ENCODE results near the gene SLC39A7. TPM values are rescaled to one million over a fixed set of nuclear protein-coding genes. Genes with fewer than 3 reads are reported as not detected.

SLC39A7 gene
- total and polyA plus RNA-seq, 2 of the 13 experiments (the other 11 are each of a cell fraction or from before 2014, with no cell fraction given): 142 to 229 TPM

GRCh38 chr6:33208091-33208967 is 7.7 kb downstream of the SLC39A7 start, which contains the start of gene RING1 (continued):
- no peak for TF ChIP-seq ZNF276 (CRISPR knock-in tag; IDR thresholded peaks at IDR 0.05; ENCODE audit: low read depth)
- TF ChIP-seq CHCHD3 (CRISPR knock-in tag; IDR thresholded peaks at IDR 0.05): peak; percentile 59; the same call in 1 of the 2 replicates
- peak; percentile 69; the same call in 1 of the 2 replicates for TF ChIP-seq ZNF792 (CRISPR knock-in tag; IDR thresholded peaks at IDR 0.05)
- TF ChIP-seq MTA1 (CRISPR knock-in tag; IDR thresholded peaks at IDR 0.05; ENCODE audit: borderline replicate concordance): peak; percentile 99; the same call in 1 of the 2 replicates
- TF ChIP-seq ZNF800 (CRISPR knock-in tag; IDR thresholded peaks at IDR 0.05): peak; percentile 53; the same call in 1 of the 2 replicates
- TF ChIP-seq RAD21 (CRISPR knock-in tag; IDR thresholded peaks at IDR 0.05): peak; percentile 44; the same call in 1 of the 2 replicates
- TF ChIP-seq ZNF703 (CRISPR knock-in tag; IDR thresholded peaks at IDR 0.05; ENCODE audit: borderline replicate concordance): no peak
- TF ChIP-seq ZNF704 (CRISPR knock-in tag; IDR thresholded peaks at IDR 0.05; ENCODE audit: borderline replicate concordance): no peak
- peak; percentile 82 for TF ChIP-seq KAT8 (CRISPR knock-in tag; IDR thresholded peaks at IDR 0.05)
- peak; percentile 54; the same call in 1 of the 2 replicates for TF ChIP-seq ELF4 (CRISPR knock-in tag; IDR thresholded peaks at IDR 0.05; ENCODE audit: borderline replicate concordance)
- no peak for TF ChIP-seq RCOR2 (CRISPR knock-in tag; IDR thresholded peaks at IDR 0.05)
- peak; percentile 73; the same call in 1 of the 2 replicates for TF ChIP-seq ATF1 (CRISPR knock-in tag; IDR thresholded peaks at IDR 0.05)
- TF ChIP-seq SRSF9 (IDR thresholded peaks at IDR 0.05; ENCODE audit: borderline replicate concordance, insufficient read depth, low read depth, low read length, poor library complexity, severe bottlenecking): no peak
- peak; percentile 52; the same call in 1 of the 2 replicates for TF ChIP-seq NCOA2 (CRISPR knock-in tag; IDR thresholded peaks at IDR 0.05)
- no peak for TF ChIP-seq ZNF674 (CRISPR knock-in tag; IDR thresholded peaks at IDR 0.05; ENCODE audit: low read depth)
- no peak for TF ChIP-seq ATF6 (CRISPR knock-in tag; conservative IDR thresholded peaks at IDR 0.05)
- peak; percentile 91; the same call in 1 of the 2 replicates for TF ChIP-seq ZNF607 (CRISPR knock-in tag; IDR thresholded peaks at IDR 0.05; ENCODE audit: borderline replicate concordance)
- 0 out of 2 replicates have a peak, but pooled peaks have one; percentile 13 for TF ChIP-seq ZNF670 (CRISPR knock-in tag; IDR thresholded peaks at IDR 0.05; ENCODE audit: borderline replicate concordance)
- no peak for TF ChIP-seq ARID2 (CRISPR knock-in tag; IDR thresholded peaks at IDR 0.05; ENCODE audit: borderline replicate concordance)
- TF ChIP-seq MIER3 (CRISPR knock-in tag; IDR thresholded peaks at IDR 0.05; ENCODE audit: borderline replicate concordance): peak; percentile 43; the same call in 1 of the 2 replicates
- TF ChIP-seq PTBP1 (IDR thresholded peaks at IDR 0.05; ENCODE audit: low read depth, low read length, poor library complexity, severe bottlenecking): no peak
